Measurements from ENCODE around the gene DCDC2C.

DCDC2C gene

GRCh38 chr2:3675687-3676086 lies 27.7 kb upstream of the DCDC2C start:
- H3K27ac ChIP-seq (ENCODE audit: low read length): no peak overlapping the region
- H3K9ac ChIP-seq (ENCODE audit: low read depth, low read length): no peak overlapping the region
- no peaks in the 10 kb centered on the region for H3K9me3 ChIP-seq (ENCODE audit: insufficient read depth, low read depth, low read length)
- H3K4me1 ChIP-seq (ENCODE audit: insufficient read depth, low read length): no peaks in the 10 kb centered on the region
- no peaks in the 10 kb centered on the region; the same call in 1 of the 2 replicates for H3K27me3 ChIP-seq (ENCODE audit: insufficient read depth, low read length)
- no peak overlapping the region for H3K4me3 ChIP-seq (ENCODE audit: low read length)
- no peaks in the 10 kb centered on the region for H3K36me3 ChIP-seq (ENCODE audit: insufficient read depth, low read depth, low read length)

DNA sequence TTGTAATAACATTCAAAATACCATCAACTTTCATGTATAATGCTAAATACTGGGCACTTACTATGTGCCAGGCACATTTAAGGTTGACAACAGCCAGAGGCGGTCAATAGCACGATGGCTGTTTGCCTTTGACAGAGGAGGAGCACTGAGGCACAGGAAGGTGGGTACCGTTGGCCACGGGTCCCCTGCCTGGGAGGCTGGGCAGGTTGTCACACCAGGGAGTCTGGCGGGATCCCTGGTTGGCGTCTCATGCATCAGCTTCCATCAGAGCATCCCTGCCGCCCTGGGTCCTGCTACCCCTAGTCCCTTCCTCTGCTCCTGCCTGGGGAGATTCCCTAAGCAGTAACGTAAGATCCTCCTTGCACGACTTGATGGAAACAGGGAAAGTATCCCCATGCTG lies 25.9 kb upstream of the DCDC2C start:
- Histone ChIP-seq H3K27ac (ENCODE audit: low read length) (no peak overlapping the region), H3K36me3 (ENCODE audit: insufficient read depth, low read depth, low read length) (no peaks in the 10 kb centered on the region), H3K4me1 (ENCODE audit: insufficient read depth, low read length) (no peaks in the 10 kb centered on the region), H3K27me3 (ENCODE audit: insufficient read depth, low read length) (no peaks in the 10 kb centered on the region; the same call in 1 of the 2 replicates), H3K9me3 (ENCODE audit: insufficient read depth, low read depth, low read length) (no peaks in the 10 kb centered on the region), H3K4me3 (ENCODE audit: low read length) (no peak overlapping the region), H3K9ac (ENCODE audit: low read depth, low read length) (no peak overlapping the region)

DNA sequence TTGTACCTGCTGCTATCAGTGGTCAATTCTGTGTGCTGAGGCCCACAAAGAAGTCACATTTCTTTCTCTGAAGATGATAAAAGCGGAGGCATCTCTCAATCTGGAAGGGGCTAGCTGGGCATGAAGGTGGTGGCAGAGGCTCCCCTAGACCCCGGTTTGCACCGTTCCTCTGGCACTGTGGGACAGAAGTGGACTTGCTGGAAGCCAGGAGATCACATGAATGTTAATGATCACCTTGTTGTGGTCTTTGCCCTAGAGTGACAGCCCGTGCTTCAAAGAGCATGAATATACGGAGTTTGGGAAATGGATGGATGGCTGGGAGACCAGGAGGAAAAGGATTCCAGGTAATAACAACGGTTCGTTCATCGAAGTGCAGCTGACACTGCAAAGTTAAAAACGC lies 25.2 kb upstream of the DCDC2C start:
- Histone ChIP-seq H3K27ac (ENCODE audit: low read length) (no peak overlapping the region), H3K4me3 (ENCODE audit: low read length) (no peak overlapping the region), H3K36me3 (ENCODE audit: insufficient read depth, low read depth, low read length) (no peaks in the 10 kb centered on the region), H3K9ac (ENCODE audit: low read depth, low read length) (no peak overlapping the region), H3K27me3 (ENCODE audit: insufficient read depth, low read length) (no peaks in the 10 kb centered on the region; the same call in 1 of the 2 replicates), H3K9me3 (ENCODE audit: insufficient read depth, low read depth, low read length) (no peaks in the 10 kb centered on the region), H3K4me1 (ENCODE audit: insufficient read depth, low read length) (no peaks in the 10 kb centered on the region)

GRCh38 chr2:3679180-3679579 lies 24.2 kb upstream of the DCDC2C start:
- Histone ChIP-seq H3K27ac (ENCODE audit: low read length) (no peak overlapping the region), H3K9ac (ENCODE audit: low read depth, low read length) (no peak overlapping the region), H3K27me3 (ENCODE audit: insufficient read depth, low read length) (no peaks in the 10 kb centered on the region; the same call in 1 of the 2 replicates), H3K4me1 (ENCODE audit: insufficient read depth, low read length) (no peaks in the 10 kb centered on the region), H3K4me3 (ENCODE audit: low read length) (no peak overlapping the region), H3K36me3 (ENCODE audit: insufficient read depth, low read depth, low read length) (no peaks in the 10 kb centered on the region), H3K9me3 (ENCODE audit: insufficient read depth, low read depth, low read length) (no peaks in the 10 kb centered on the region)

- H3K9me3 ChIP-seq (ENCODE audit: insufficient read depth, low read depth, low read length): no peaks in the 10 kb centered on the region
- no peaks in the 10 kb centered on the region for H3K36me3 ChIP-seq (ENCODE audit: insufficient read depth, low read depth, low read length)
- H3K27ac ChIP-seq (ENCODE audit: low read length): no peak overlapping the region
- H3K4me3 ChIP-seq (ENCODE audit: low read length): no peak overlapping the region
- no peaks in the 10 kb centered on the region for H3K4me1 ChIP-seq (ENCODE audit: insufficient read depth, low read length)
- no peaks in the 10 kb centered on the region; the same call in 1 of the 2 replicates for H3K27me3 ChIP-seq (ENCODE audit: insufficient read depth, low read length)
- no peak overlapping the region for H3K9ac ChIP-seq (ENCODE audit: low read depth, low read length)
These were observed 23.6 kb upstream of the DCDC2C start for GRCh38 chr2:3679616-3680393.

DNA sequence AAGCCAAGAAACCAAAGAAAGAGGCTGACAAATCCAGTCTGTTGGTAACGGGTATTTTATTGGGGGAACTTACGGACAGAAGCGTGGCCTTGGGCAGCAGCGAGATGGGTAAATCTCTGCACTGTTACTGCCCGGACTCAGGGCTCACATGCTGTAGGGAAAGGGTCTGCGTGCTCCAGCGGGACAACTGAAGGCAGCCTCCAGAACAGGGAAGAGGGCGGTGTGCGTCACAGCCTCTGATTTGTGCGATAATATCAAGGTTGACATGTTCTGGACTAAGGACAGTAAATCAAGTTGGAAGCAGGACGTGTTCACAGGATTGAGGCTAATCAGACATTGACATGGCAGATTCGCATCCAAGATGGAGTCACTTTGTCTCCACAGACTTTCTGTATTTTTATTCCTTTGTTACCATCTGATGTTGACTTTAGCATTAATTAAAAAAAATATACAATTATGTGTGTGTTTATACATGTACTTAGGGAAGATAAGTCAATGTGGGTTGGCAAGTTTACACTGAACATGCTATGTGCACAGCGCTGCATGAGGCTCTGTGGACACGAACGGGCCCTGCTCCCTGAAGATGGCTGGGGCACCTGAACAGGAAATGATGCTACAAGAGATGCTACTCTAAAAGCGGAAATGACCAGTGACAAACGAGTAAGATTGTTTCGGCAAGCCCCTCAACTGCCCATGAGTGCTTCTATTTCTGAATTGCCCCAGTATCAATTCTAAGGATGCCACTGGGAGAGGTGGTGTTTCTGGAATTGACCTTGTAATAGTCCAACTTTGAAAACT lies 22.6 kb upstream of the DCDC2C start:
- no peaks in the 10 kb centered on the region for H3K4me1 ChIP-seq (ENCODE audit: insufficient read depth, low read length)
- H3K9ac ChIP-seq (ENCODE audit: low read depth, low read length): no peak overlapping the region
- H3K36me3 ChIP-seq (ENCODE audit: insufficient read depth, low read depth, low read length): no peaks in the 10 kb centered on the region

GRCh38 chr2:3681625-3682024 lies 21.8 kb upstream of the DCDC2C start:
- H3K4me1 ChIP-seq (ENCODE audit: insufficient read depth, low read length): no peaks in the 10 kb centered on the region
- no peak overlapping the region for H3K27ac ChIP-seq (ENCODE audit: low read length)
- H3K36me3 ChIP-seq (ENCODE audit: insufficient read depth, low read depth, low read length): no peaks in the 10 kb centered on the region
- H3K27me3 ChIP-seq (ENCODE audit: insufficient read depth, low read length): no peaks in the 10 kb centered on the region; the same call in 1 of the 2 replicates
- no peak overlapping the region for H3K4me3 ChIP-seq (ENCODE audit: low read length)
- no peak overlapping the region for H3K9ac ChIP-seq (ENCODE audit: low read depth, low read length)
- H3K9me3 ChIP-seq (ENCODE audit: insufficient read depth, low read depth, low read length): no peaks in the 10 kb centered on the region

More for the DNA sequence above, 22.6 kb upstream of the DCDC2C start:
- no peak overlapping the region for H3K4me3 ChIP-seq (ENCODE audit: low read length)
- H3K9me3 ChIP-seq (ENCODE audit: insufficient read depth, low read depth, low read length): no peaks in the 10 kb centered on the region
- H3K27ac ChIP-seq (ENCODE audit: low read length): no peak overlapping the region
- no peaks in the 10 kb centered on the region; the same call in 1 of the 2 replicates for H3K27me3 ChIP-seq (ENCODE audit: insufficient read depth, low read length)

DNA sequence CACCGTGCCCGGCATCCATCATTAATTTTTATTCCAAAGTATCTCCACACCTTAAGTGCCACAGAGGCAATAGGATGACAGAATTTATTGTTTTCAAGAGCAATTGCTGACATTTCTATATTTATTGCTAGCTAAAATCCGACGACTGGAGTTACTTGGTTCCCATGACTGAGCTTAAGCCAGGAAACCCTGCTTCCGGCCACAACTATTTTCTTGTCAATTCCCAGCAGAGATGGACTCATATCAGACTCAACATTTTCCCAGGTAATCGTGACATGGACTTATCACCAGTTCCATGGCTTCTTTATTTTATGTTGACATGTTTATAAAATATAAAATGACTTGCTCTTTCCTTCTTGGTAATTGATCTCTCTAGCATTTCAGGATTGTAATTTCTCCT lies 20.6 kb upstream of the DCDC2C start:
- Histone ChIP-seq H3K27me3 (ENCODE audit: insufficient read depth, low read length) (no peaks in the 10 kb centered on the region; the same call in 1 of the 2 replicates), H3K4me3 (ENCODE audit: low read length) (no peak overlapping the region), H3K36me3 (ENCODE audit: insufficient read depth, low read depth, low read length) (no peaks in the 10 kb centered on the region), H3K9ac (ENCODE audit: low read depth, low read length) (no peak overlapping the region), H3K9me3 (ENCODE audit: insufficient read depth, low read depth, low read length) (no peaks in the 10 kb centered on the region), H3K4me1 (ENCODE audit: insufficient read depth, low read length) (no peaks in the 10 kb centered on the region), H3K27ac (ENCODE audit: low read length) (no peak overlapping the region)

- Histone ChIP-seq H3K27ac (ENCODE audit: low read length) (no peak overlapping the region), H3K4me1 (ENCODE audit: insufficient read depth, low read length) (no peaks in the 10 kb centered on the region), H3K36me3 (ENCODE audit: insufficient read depth, low read depth, low read length) (no peaks in the 10 kb centered on the region), H3K9me3 (ENCODE audit: insufficient read depth, low read depth, low read length) (no peaks in the 10 kb centered on the region), H3K27me3 (ENCODE audit: insufficient read depth, low read length) (no peaks in the 10 kb centered on the region), H3K4me3 (ENCODE audit: low read length) (no peak overlapping the region), H3K9ac (ENCODE audit: low read depth, low read length) (no peak overlapping the region)
These were observed 19.5 kb upstream of the DCDC2C start for GRCh38 chr2:3683748-3684454.

GRCh38 chr2:3689998-3690748 lies 13.2 kb upstream of the DCDC2C start:
- Histone ChIP-seq H3K36me3 (ENCODE audit: insufficient read depth, low read depth, low read length) (no peaks in the 10 kb centered on the region), H3K9ac (ENCODE audit: low read depth, low read length) (no peak overlapping the region), H3K4me3 (ENCODE audit: low read length) (no peak overlapping the region), H3K4me1 (ENCODE audit: insufficient read depth, low read length) (no peaks in the 10 kb centered on the region), H3K27me3 (ENCODE audit: insufficient read depth, low read length) (no peaks in the 10 kb centered on the region), H3K9me3 (ENCODE audit: insufficient read depth, low read depth, low read length) (peaks cover 2% of the 10 kb centered on the region; the same call in 1 of the 2 replicates), H3K27ac (ENCODE audit: low read length) (no peak overlapping the region)

DNA sequence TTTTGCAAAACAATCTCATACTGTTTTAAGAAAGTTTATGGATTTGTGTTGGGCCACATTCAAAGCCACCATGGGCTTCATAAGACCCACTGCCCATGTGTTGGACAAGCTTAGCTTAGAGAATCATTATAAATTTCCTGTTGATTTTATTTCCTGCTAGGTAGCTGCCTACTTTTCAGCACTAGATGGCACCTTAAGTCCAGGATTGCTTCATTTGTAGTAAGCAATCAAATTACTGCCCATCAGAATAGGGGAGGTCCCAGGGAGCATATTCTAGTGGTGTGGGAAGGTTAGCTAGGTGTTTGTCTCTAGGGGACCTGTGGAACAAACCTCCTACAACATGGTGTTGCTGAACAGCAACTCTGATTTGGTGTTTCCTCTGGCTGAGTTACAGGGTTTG lies 11.0 kb upstream of the DCDC2C start:
- Histone ChIP-seq H3K36me3 (ENCODE audit: insufficient read depth, low read depth, low read length) (no peaks in the 10 kb centered on the region), H3K9me3 (ENCODE audit: insufficient read depth, low read depth, low read length) (peaks cover 2% of the 10 kb centered on the region; the same call in 1 of the 2 replicates), H3K4me1 (ENCODE audit: insufficient read depth, low read length) (no peaks in the 10 kb centered on the region), H3K27ac (ENCODE audit: low read length) (no peak overlapping the region), H3K4me3 (ENCODE audit: low read length) (no peak overlapping the region), H3K27me3 (ENCODE audit: insufficient read depth, low read length) (no peaks in the 10 kb centered on the region), H3K9ac (ENCODE audit: low read depth, low read length) (no peak overlapping the region)

Data from iPS-20b (cell line).